GM12891 (cell line): Measurements from ENCODE around the gene HSD17B11.
A peak's percentile ranks its signal among the peaks of the same experiment; 100 is the strongest.

Source experiments
- POLR2A ChIP-seq: IDR thresholded peaks from 2 replicates; pipeline ENCODE4 v1.6.1; 2011; ENCODE audit warnings: low read depth, low read length, control low read depth
- POLR2AphosphoS5 ChIP-seq: IDR thresholded peaks from 2 replicates; pipeline ENCODE4 v1.6.1; 2011; ENCODE audit warnings: low read depth, low read length, control low read depth
- SPI1 ChIP-seq: IDR thresholded peaks from 2 replicates; pipeline ENCODE4 v1.6.1; 2011; ENCODE audit warnings: low read depth, low read length, control low read depth

- TF ChIP-seq POLR2A (peak; percentile 90), POLR2AphosphoS5 (peak; percentile 82), SPI1 (peak; percentile 53)
Observed at GRCh38 chr4:87390891-87391575, at the start of gene HSD17B11.
